ENCODE measurements around the gene KDM3B.
"Not testable (repeated sequence)": the region's sequence is repeated elsewhere in the genome, so short reads cannot be mapped to it uniquely, and the experiment has no call there.

The KDM3B gene

DNA sequence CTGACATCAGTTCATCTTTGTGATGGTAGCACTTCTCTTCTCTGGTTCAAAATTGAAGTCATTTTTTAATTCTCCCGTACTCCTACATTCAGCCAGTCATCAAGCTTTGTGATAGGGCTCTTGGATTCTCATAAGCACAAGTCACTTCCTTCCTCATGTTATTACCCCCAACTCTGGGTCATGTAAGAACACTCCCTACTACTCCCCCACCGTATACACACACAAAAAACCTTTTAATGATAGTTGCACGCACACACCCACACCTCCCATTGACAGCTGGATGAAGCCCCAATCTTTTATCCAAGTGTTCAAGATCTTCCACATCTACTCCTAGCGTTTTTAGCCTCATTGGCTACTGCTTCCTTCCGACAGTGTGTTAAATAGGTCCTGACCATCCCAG, 16.8 kb downstream of the KDM3B start:
- Histone ChIP-seq H3K36me3 (ENCODE audit: control insufficient read depth, insufficient read depth, low read length) (peaks cover 22% of the 10 kb centered on the region), H3K4me3 (ENCODE audit: extremely low read depth, insufficient read depth, low read length, poor library complexity, severe bottlenecking) (no peak overlapping the region), H3K4me1 (ENCODE audit: control insufficient read depth, insufficient read depth, low read length, poor library complexity, severe bottlenecking) (peaks cover 9% of the 10 kb centered on the region), H3K27ac (ENCODE audit: low read depth, low read length, severe bottlenecking) (no peak overlapping the region), H3K9me3 (ENCODE audit: control insufficient read depth, low read length) (no peaks in the 10 kb centered on the region)
- WGBS, 2 experiments (ENCODE audit: insufficient coverage in 2 of 2): 93 to 95% methylated on average over 5 of the region's 5 CpGs

- peaks cover 25% of the 10 kb centered on the region for H3K36me3 ChIP-seq (ENCODE audit: control insufficient read depth, insufficient read depth, low read length)
- WGBS, 2 experiments (ENCODE audit: insufficient coverage in 2 of 2): no CpG with 5 or more reads among the region's 2 CpGs
- peaks cover 9% of the 10 kb centered on the region for H3K4me1 ChIP-seq (ENCODE audit: control insufficient read depth, insufficient read depth, low read length, poor library complexity, severe bottlenecking)
- no peak overlapping the region for H3K27ac ChIP-seq (ENCODE audit: low read depth, low read length, severe bottlenecking)
- H3K9me3 ChIP-seq (ENCODE audit: control insufficient read depth, low read length): no peaks in the 10 kb centered on the region
- H3K4me3 ChIP-seq (ENCODE audit: extremely low read depth, insufficient read depth, low read length, poor library complexity, severe bottlenecking): no peak overlapping the region
Observed at GRCh38 chr5:138369706-138370105, 17.2 kb downstream of the KDM3B start.

- Histone ChIP-seq H3K27ac (ENCODE audit: low read depth, low read length, severe bottlenecking) (no peak overlapping the region), H3K9me3 (ENCODE audit: control insufficient read depth, low read length) (no peaks in the 10 kb centered on the region), H3K4me1 (ENCODE audit: control insufficient read depth, insufficient read depth, low read length, poor library complexity, severe bottlenecking) (peaks cover 9% of the 10 kb centered on the region), H3K36me3 (ENCODE audit: control insufficient read depth, insufficient read depth, low read length) (peaks cover 31% of the 10 kb centered on the region), H3K4me3 (ENCODE audit: extremely low read depth, insufficient read depth, low read length, poor library complexity, severe bottlenecking) (no peak overlapping the region)
- whole genome bisulfite sequencing, 2 experiments (ENCODE audit: insufficient coverage in 2 of 2): 94 to 100% methylated on average over 2 to 3 of the region's 3 CpGs
Observed at GRCh38 chr5:138370537-138370936, 18.1 kb downstream of the KDM3B start.

DNA sequence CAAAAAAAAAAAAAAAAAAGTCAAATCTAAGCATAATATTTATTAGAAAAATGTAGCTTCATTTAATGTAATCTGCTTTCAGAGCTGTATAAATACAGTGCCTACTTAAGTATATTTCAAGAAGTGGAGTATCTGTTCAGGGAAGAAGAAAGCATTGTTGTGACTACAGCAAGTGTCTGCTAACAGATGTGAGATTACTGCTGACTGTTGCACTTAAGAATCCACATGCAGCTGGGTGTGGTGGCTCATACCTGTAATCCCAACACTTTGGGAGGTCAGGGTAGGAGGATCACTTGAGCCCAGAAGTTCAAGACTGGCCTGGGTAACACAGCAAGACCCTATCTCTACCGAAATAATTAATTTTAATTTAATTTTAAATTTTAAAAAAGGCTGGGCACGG, 19.0 kb downstream of the KDM3B start:
- peaks cover 40% of the 10 kb centered on the region for H3K36me3 ChIP-seq (ENCODE audit: control insufficient read depth, insufficient read depth, low read length)
- WGBS, 2 experiments (ENCODE audit: insufficient coverage in 2 of 2): 90 to 100% methylated on average over 1 of the region's 2 CpGs
- H3K9me3 ChIP-seq (ENCODE audit: control insufficient read depth, low read length): no peaks in the 10 kb centered on the region

DNA sequence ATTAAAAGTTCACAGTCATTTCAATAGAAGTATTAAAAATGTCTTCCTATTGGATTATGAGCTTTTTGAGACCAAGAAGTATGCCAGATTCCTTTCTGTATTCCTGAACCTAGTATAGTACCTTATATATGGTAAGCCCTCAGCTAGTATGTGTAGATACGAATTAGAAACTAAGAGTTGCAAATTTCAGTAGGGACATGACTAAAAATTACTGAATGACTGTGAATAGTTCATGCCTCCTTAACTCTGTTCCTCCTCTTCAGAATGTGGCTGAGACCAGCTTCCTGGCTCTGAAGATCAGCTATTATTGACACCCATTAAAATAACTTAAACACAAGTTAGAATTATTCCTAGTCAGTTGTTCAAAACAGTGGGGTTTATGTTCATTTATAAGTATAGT, 19.7 kb downstream of the KDM3B start:
- Histone ChIP-seq H3K36me3 (ENCODE audit: control insufficient read depth, insufficient read depth, low read length) (peaks cover 47% of the 10 kb centered on the region), H3K27ac (ENCODE audit: low read depth, low read length, severe bottlenecking) (no peak overlapping the region), H3K4me1 (ENCODE audit: control insufficient read depth, insufficient read depth, low read length, poor library complexity, severe bottlenecking) (peaks cover 9% of the 10 kb centered on the region), H3K4me3 (ENCODE audit: extremely low read depth, insufficient read depth, low read length, poor library complexity, severe bottlenecking) (no peak overlapping the region), H3K9me3 (ENCODE audit: control insufficient read depth, low read length) (no peaks in the 10 kb centered on the region)
- WGBS, 2 experiments (ENCODE audit: insufficient coverage in 2 of 2): no CpG with 5 or more reads among the region's 1 CpG

More for the DNA sequence above, 19.0 kb downstream of the KDM3B start:
- Histone ChIP-seq H3K4me1 (ENCODE audit: control insufficient read depth, insufficient read depth, low read length, poor library complexity, severe bottlenecking) (peaks cover 9% of the 10 kb centered on the region), H3K4me3 (ENCODE audit: extremely low read depth, insufficient read depth, low read length, poor library complexity, severe bottlenecking) (no peak overlapping the region), H3K27ac (ENCODE audit: low read depth, low read length, severe bottlenecking) (no peak overlapping the region)

GRCh38 chr5:138372653-138373052, 20.2 kb downstream of the KDM3B start:
- peaks cover 9% of the 10 kb centered on the region for H3K4me1 ChIP-seq (ENCODE audit: control insufficient read depth, insufficient read depth, low read length, poor library complexity, severe bottlenecking)
- 70 to 90% methylated on average over 3 to 4 of the region's 5 CpGs for WGBS, 2 experiments (ENCODE audit: insufficient coverage in 2 of 2)
- H3K9me3 ChIP-seq (ENCODE audit: control insufficient read depth, low read length): no peaks in the 10 kb centered on the region
- H3K36me3 ChIP-seq (ENCODE audit: control insufficient read depth, insufficient read depth, low read length): peaks cover 52% of the 10 kb centered on the region
- H3K4me3 ChIP-seq (ENCODE audit: extremely low read depth, insufficient read depth, low read length, poor library complexity, severe bottlenecking): no peak overlapping the region
- no peak overlapping the region for H3K27ac ChIP-seq (ENCODE audit: low read depth, low read length, severe bottlenecking)

GRCh38 chr5:138382347-138382746, 29.9 kb downstream of the KDM3B start:
- H3K4me1 ChIP-seq (ENCODE audit: control insufficient read depth, insufficient read depth, low read length, poor library complexity, severe bottlenecking): no peaks in the 10 kb centered on the region
- no peak overlapping the region for H3K4me3 ChIP-seq (ENCODE audit: extremely low read depth, insufficient read depth, low read length, poor library complexity, severe bottlenecking)
- peaks cover 78% of the 10 kb centered on the region for H3K36me3 ChIP-seq (ENCODE audit: control insufficient read depth, insufficient read depth, low read length)
- no peaks in the 10 kb centered on the region for H3K9me3 ChIP-seq (ENCODE audit: control insufficient read depth, low read length)
- WGBS, 2 experiments (ENCODE audit: insufficient coverage in 2 of 2): 96 to 98% methylated on average over 6 to 8 of the region's 8 CpGs
- H3K27ac ChIP-seq (ENCODE audit: low read depth, low read length, severe bottlenecking): no peak overlapping the region

- Histone ChIP-seq H3K4me1 (ENCODE audit: control insufficient read depth, insufficient read depth, low read length, poor library complexity, severe bottlenecking) (no peaks in the 10 kb centered on the region), H3K9me3 (ENCODE audit: control insufficient read depth, low read length) (no peaks in the 10 kb centered on the region), H3K4me3 (ENCODE audit: extremely low read depth, insufficient read depth, low read length, poor library complexity, severe bottlenecking) (no peak overlapping the region), H3K27ac (ENCODE audit: low read depth, low read length, severe bottlenecking) (no peak overlapping the region), H3K36me3 (ENCODE audit: control insufficient read depth, insufficient read depth, low read length) (peaks cover 76% of the 10 kb centered on the region)
- 94 to 100% methylated on average over 1 of the region's 1 CpG for WGBS, 2 experiments (ENCODE audit: insufficient coverage in 2 of 2)
Observed at GRCh38 chr5:138385660-138386059, 33.2 kb downstream of the KDM3B start.

GRCh38 chr5:138386290-138386689, 33.8 kb downstream of the KDM3B start:
- Histone ChIP-seq H3K27ac (ENCODE audit: low read depth, low read length, severe bottlenecking) (no peak overlapping the region), H3K36me3 (ENCODE audit: control insufficient read depth, insufficient read depth, low read length) (peaks cover 76% of the 10 kb centered on the region), H3K4me1 (ENCODE audit: control insufficient read depth, insufficient read depth, low read length, poor library complexity, severe bottlenecking) (no peaks in the 10 kb centered on the region), H3K9me3 (ENCODE audit: control insufficient read depth, low read length) (no peaks in the 10 kb centered on the region), H3K4me3 (ENCODE audit: extremely low read depth, insufficient read depth, low read length, poor library complexity, severe bottlenecking) (no peak overlapping the region)
- 94 to 95% methylated on average over 3 to 5 of the region's 10 CpGs for WGBS, 2 experiments (ENCODE audit: insufficient coverage in 2 of 2)

GRCh38 chr5:138389332-138389731, 36.8 kb downstream of the KDM3B start:
- H3K4me3 ChIP-seq (ENCODE audit: extremely low read depth, insufficient read depth, low read length, poor library complexity, severe bottlenecking): no peak overlapping the region
- H3K9me3 ChIP-seq (ENCODE audit: control insufficient read depth, low read length): no peaks in the 10 kb centered on the region
- WGBS, 2 experiments (ENCODE audit: insufficient coverage in 2 of 2): no CpG with 5 or more reads among the region's 3 CpGs
- peaks cover 81% of the 10 kb centered on the region for H3K36me3 ChIP-seq (ENCODE audit: control insufficient read depth, insufficient read depth, low read length)
- no peaks in the 10 kb centered on the region for H3K4me1 ChIP-seq (ENCODE audit: control insufficient read depth, insufficient read depth, low read length, poor library complexity, severe bottlenecking)
- H3K27ac ChIP-seq (ENCODE audit: low read depth, low read length, severe bottlenecking): no peak overlapping the region

DNA sequence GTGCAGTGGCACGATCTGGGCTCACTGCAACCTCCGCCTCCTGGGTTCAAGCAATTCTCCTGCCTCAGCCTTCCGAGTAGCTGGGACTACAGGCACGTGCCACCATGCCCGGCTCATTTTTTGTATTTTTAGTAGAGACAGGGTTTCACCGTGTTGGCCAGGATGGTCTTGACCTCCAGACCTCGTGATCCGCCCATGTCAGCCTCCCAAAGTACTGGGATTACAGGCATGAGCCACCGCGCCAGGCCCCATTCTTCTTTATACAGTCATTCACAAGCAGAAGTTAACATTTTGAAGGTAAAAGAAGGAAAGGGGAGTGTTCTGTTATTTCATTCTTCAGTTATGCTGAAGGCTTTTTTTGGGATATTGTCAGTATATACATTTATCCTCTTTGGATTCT, 37.4 kb downstream of the KDM3B start:
- not testable (repeated sequence) for H3K4me1 ChIP-seq (ENCODE audit: control insufficient read depth, insufficient read depth, low read length, poor library complexity, severe bottlenecking); H3K27ac ChIP-seq (ENCODE audit: low read depth, low read length, severe bottlenecking); H3K4me3 ChIP-seq (ENCODE audit: extremely low read depth, insufficient read depth, low read length, poor library complexity, severe bottlenecking); H3K9me3 ChIP-seq (ENCODE audit: control insufficient read depth, low read length)
- WGBS, 2 experiments (ENCODE audit: insufficient coverage in 2 of 2): 91 to 95% methylated on average over 6 to 7 of the region's 10 CpGs
- peaks cover 83% of the 10 kb centered on the region for H3K36me3 ChIP-seq (ENCODE audit: control insufficient read depth, insufficient read depth, low read length)
